HCT116 (cell line): ENCODE measurements around the gene PRKCH. TPM values are rescaled to one million over a fixed set of nuclear protein-coding genes. Genes with fewer than 3 reads are reported as not detected.

ENCODE experiments used
- ATAC-seq: fragments of 200-7000 bp; cut with Tn5 transposase; 2 replicates; pipeline ENCODE4 v1.9.1; 2020; ENCODE audit warnings: mild to moderate bottlenecking, moderate library complexity
- BruUV-seq: library from RNA; stranded (reverse); fragments of 400-500 nt; replicated peaks from 2 replicates; lab custom pipeline; 2021; lab: Mats Ljungman, UMichigan
- CTCF ChIA-PET: fragments of 300-600 bp; sonication (Branson Sonifier 250); formaldehyde crosslinking; loops from one replicate; lab custom pipeline; 2021; ENCODE audit warnings: antibody characterized with exemption; lab: Charles Lee
- POLR2A ChIA-PET: fragments of 300-600, 350-600 bp; sonication (Branson Sonifier 250); formaldehyde crosslinking; loops from one replicate; lab custom pipeline; 2021; ENCODE audit warnings: antibody characterized with exemption; lab: Charles Lee
- RAD21 ChIA-PET, 2 experiments: fragments of 300-600 bp; sonication (Branson Sonifier 250); formaldehyde crosslinking; loops; one replicate each; lab custom pipeline; 2023; ENCODE audit warnings: low total read pairs in 2 of 2; ENCODE audit not compliant: uncharacterized antibody in 2 of 2, unreplicated experiment in 2 of 2, low non-redundant PET in 1 of 2; lab: Charles Lee
- DNase-seq: peaks from one replicate; pipeline ENCODE4 v3.0.0-alpha.2; 2010; ENCODE audit warnings: low read depth, low spot score
- H2AFZ ChIP-seq: fragments of 200-600 bp; shearing (Covaris generic), sonication (generic); 2 replicates; pipeline ENCODE4 v1.6.1; 2017; ENCODE audit warnings: low read depth, mixed run types, mixed read lengths, antibody characterized with exemption, low read length; ENCODE audit not compliant: poor library complexity, severe bottlenecking
- H3K27ac ChIP-seq: 2 replicates; pipeline ENCODE4 v1.5.1; 2012; ENCODE audit warnings: low read depth, low read length
- H3K27me3 ChIP-seq: fragments of 200-600 bp; sonication (generic); 2 replicates; pipeline ENCODE4 v1.6.1; 2016; ENCODE audit warnings: mixed run types, low read length, mixed read lengths; ENCODE audit not compliant: insufficient read depth
- H3K36me3 ChIP-seq, 2 experiments: fragments of 200-500 bp in 1 of 2; fragments of 200-600 bp in 1 of 2; sonication (Bioruptor generic) in 1 of 2; sonication (generic) in 1 of 2; 2 replicates each; pipeline versions ENCODE4 v1.5.1 to v1.6.1; 2014 to 2016; ENCODE audit warnings: low read length in 2 of 2, inconsistent platforms in 1 of 2, mixed read lengths in 1 of 2, mixed run types in 1 of 2; ENCODE audit not compliant: insufficient read depth in 2 of 2, control insufficient read depth in 1 of 2
- H3K4me1 ChIP-seq, 2 experiments: fragments of 200-600 bp in 1 of 2; sonication (generic) in 1 of 2; 2 replicates each; pipeline versions ENCODE4 v1.5.1 to v1.6.1; 2012 to 2017; ENCODE audit warnings: low read length in 2 of 2, inconsistent platforms in 1 of 2, mild to moderate bottlenecking in 1 of 2, mixed read lengths in 1 of 2, mixed run types in 1 of 2, moderate library complexity in 1 of 2; ENCODE audit not compliant: insufficient read depth in 2 of 2, control insufficient read depth in 1 of 2
- H3K4me2 ChIP-seq: fragments of 200-600 bp; sonication (generic); 2 replicates; pipeline ENCODE4 v1.6.1; 2017; ENCODE audit warnings: mixed run types, low read length, mixed read lengths
- H3K4me3 ChIP-seq, 2 experiments: fragments of 200-600 bp in 1 of 2; sonication (generic) in 1 of 2; replicated peaks in 1 of 2; 2 replicates each; pipeline ENCODE4 v1.5.1; 2011 to 2016; ENCODE audit warnings: low read length in 2 of 2, control low read depth in 1 of 2, low read depth in 1 of 2, mild to moderate bottlenecking in 1 of 2, mixed read lengths in 1 of 2, mixed run types in 1 of 2
- H3K79me2 ChIP-seq: fragments of 200-600 bp; sonication (generic); 2 replicates; pipeline ENCODE4 v1.6.1; 2017; ENCODE audit warnings: mild to moderate bottlenecking, mixed run types, low read length, moderate library complexity, mixed read lengths; ENCODE audit not compliant: insufficient read depth
- H3K9ac ChIP-seq: fragments of 200-600 bp; sonication (generic); 2 replicates; pipeline ENCODE4 v1.6.1; 2016; ENCODE audit warnings: low read length, mixed read lengths
- H3K9me2 ChIP-seq: fragments of 200-600 bp; sonication (generic), shearing (Covaris generic); 2 replicates; pipeline ENCODE4 v1.6.1; 2017; ENCODE audit warnings: mixed run types, mild to moderate bottlenecking, moderate library complexity; ENCODE audit not compliant: insufficient read depth
- H3K9me3 ChIP-seq, 2 experiments: fragments of 200-500 bp in 1 of 2; fragments of 200-600 bp in 1 of 2; sonication (Bioruptor generic) in 1 of 2; sonication (generic) in 1 of 2; 2 replicates each; pipeline ENCODE4 v1.6.1; 2014 to 2017; ENCODE audit warnings: low read length in 2 of 2, mixed read lengths in 2 of 2, inconsistent platforms in 1 of 2, low read depth in 1 of 2, mild to moderate bottlenecking in 1 of 2, mixed run types in 1 of 2, moderate library complexity in 1 of 2; ENCODE audit not compliant: control insufficient read depth in 1 of 2, insufficient read depth in 1 of 2
- H4K20me1 ChIP-seq: fragments of 200-600 bp; sonication (generic), shearing (Covaris generic); 2 replicates; pipeline ENCODE4 v1.6.1; 2017; ENCODE audit warnings: mixed run types, mild to moderate bottlenecking, moderate library complexity; ENCODE audit not compliant: insufficient read depth
- CBX3 ChIP-seq: IDR thresholded peaks from 2 replicates; pipeline ENCODE4 v1.6.1; 2012; ENCODE audit warnings: low read depth
- CEBPB ChIP-seq: IDR thresholded peaks from 2 replicates; pipeline ENCODE4 v1.6.1; 2012; ENCODE audit warnings: low read depth
- EGR1 ChIP-seq: IDR thresholded peaks from 2 replicates; pipeline ENCODE4 v1.6.1; 2012; ENCODE audit warnings: low read depth
- ELF1 ChIP-seq: IDR thresholded peaks from 2 replicates; pipeline ENCODE4 v1.6.1; 2012; ENCODE audit warnings: low read depth, borderline replicate concordance
- EZH2 ChIP-seq: fragments of 200-600 bp; sonication (generic); IDR thresholded peaks from 2 replicates; pipeline ENCODE4 v1.6.1; 2017; ENCODE audit warnings: antibody characterized with exemption, mixed run types
- EZH2phosphoT487 ChIP-seq: fragments of 200-600 bp; IDR thresholded peaks from 2 replicates; pipeline ENCODE4 v1.6.1; 2018; ENCODE audit warnings: antibody characterized with exemption, borderline replicate concordance
- JUND ChIP-seq: IDR thresholded peaks from 2 replicates; pipeline ENCODE4 v1.6.1; 2012
- MAX ChIP-seq: IDR thresholded peaks from 2 replicates; pipeline ENCODE4 v1.6.1; 2012
- POLR2A ChIP-seq: IDR thresholded peaks from 2 replicates; pipeline ENCODE4 v1.7.0; 2011; ENCODE audit warnings: borderline replicate concordance; ENCODE audit not compliant: insufficient read depth, insufficient read length; ENCODE audit errors: extremely low read depth
- POLR2AphosphoS5 ChIP-seq: IDR thresholded peaks from 2 replicates; pipeline ENCODE4 v1.6.1; 2011; ENCODE audit warnings: mild to moderate bottlenecking, low read depth, low read length, moderate library complexity
- RAD21 ChIP-seq: IDR thresholded peaks from 2 replicates; pipeline ENCODE4 v1.6.1; 2012; ENCODE audit warnings: low read depth, mild to moderate bottlenecking
- SIN3A ChIP-seq: IDR thresholded peaks from 2 replicates; pipeline ENCODE4 v1.6.1; 2012; ENCODE audit warnings: low read depth
- SP1 ChIP-seq: IDR thresholded peaks from 2 replicates; pipeline ENCODE4 v1.6.1; 2012; ENCODE audit warnings: low read depth
- TCF7L2 ChIP-seq: IDR thresholded peaks from 2 replicates; pipeline ENCODE4 v1.7.0; 2011; ENCODE audit warnings: borderline replicate concordance, inconsistent platforms; ENCODE audit not compliant: insufficient read depth, insufficient read length; ENCODE audit errors: extremely low read depth
- YY1 ChIP-seq: IDR thresholded peaks from 2 replicates; pipeline ENCODE4 v1.6.1; 2011; ENCODE audit warnings: low read length, low read depth, moderate library complexity, mild to moderate bottlenecking; ENCODE audit not compliant: insufficient replicate concordance; ENCODE audit errors: extremely low read depth
- ZFX ChIP-seq: fragments of 450-650 bp; IDR thresholded peaks from 2 replicates; pipeline ENCODE4 v1.6.1; 2017
- intact Hi-C: fragments of 100-400 bp; cut with micrococcal nuclease; formaldehyde crosslinking; loops from 2 replicates; pipeline ENCODE4 v1.10.0; 2022
- total RNA-seq: library from RNA; stranded (reverse); gene quantifications from one replicate; pipeline ENCODE4 v1.2.1, GENCODE V29; 2021; ENCODE audit not compliant: unreplicated experiment
- TF ChIP-seq, protein P1 (sequence below), 3 experiments: fragments of 200-600 bp in 1 of 3; sonication (generic) in 1 of 3; IDR thresholded peaks in 2 of 3; conservative IDR thresholded peaks in 1 of 3; 2 replicates each; pipeline ENCODE4 v1.5.1; 2012 to 2017; ENCODE audit warnings: low read depth in 2 of 3, low read length in 2 of 3, antibody characterized with exemption in 1 of 3, borderline replicate concordance in 1 of 3, control low read depth in 1 of 3, mild to moderate bottlenecking in 1 of 3, mixed read lengths in 1 of 3, mixed run types in 1 of 3, moderate library complexity in 1 of 3; ENCODE audit not compliant: insufficient read depth in 1 of 3
- TF ChIP-seq, protein P2 (sequence below): IDR thresholded peaks from 2 replicates; pipeline ENCODE4 v1.6.1; 2012; ENCODE audit warnings: low read depth
- TF ChIP-seq, protein P3 (sequence below): IDR thresholded peaks from 2 replicates; pipeline ENCODE4 v1.6.1; 2012

The PRKCH gene
- total RNA-seq, 1 experiment from 2014 or later: 16.6 TPM

DNA sequence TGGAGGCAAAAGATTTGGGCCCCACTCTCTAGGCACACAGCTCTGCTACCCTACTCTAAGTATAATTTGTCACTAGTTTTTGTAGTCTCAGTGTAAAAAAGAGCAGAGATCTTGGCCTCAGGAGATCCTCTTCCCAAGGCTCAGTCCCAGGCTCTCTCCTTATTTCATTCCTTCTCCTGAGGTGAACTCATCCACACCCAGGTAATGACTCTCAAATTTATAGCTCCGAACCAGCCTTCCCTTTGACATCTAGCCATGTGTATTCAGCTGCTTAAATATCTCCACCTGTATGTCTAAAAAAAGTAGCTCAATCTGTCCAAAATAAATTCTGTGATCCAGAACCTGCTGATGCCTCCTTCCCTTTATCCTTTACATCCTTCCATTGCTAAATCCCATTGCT is 200.4 kb downstream of the PRKCH start:
- no peak overlapping the region for H3K9ac ChIP-seq
- no peaks in the 10 kb centered on the region for H3K9me3 ChIP-seq
- ATAC-seq (no peak), DNase-seq (no peak)
- no peaks in the 10 kb centered on the region for H4K20me1 ChIP-seq
- H3K4me3 ChIP-seq: no peak overlapping the region
- no peaks in the 10 kb centered on the region for H3K9me2 ChIP-seq
- ChIA-PET POLR2A (no interaction called here), CTCF (interaction anchor here (1.4 kb wide), 1 partner anchor 38 kb away, joined by 3 read pairs; no protein-coding TSS in a partner anchor), RAD21 (no interaction called here)
- no peak overlapping the region for H3K27ac ChIP-seq
- BruUV-seq: no TSS peak
- no peak overlapping the region for H2AFZ ChIP-seq
- TF ChIP-seq YY1: no peak
- no peak for TF ChIP-seq RAD21
- TF ChIP-seq ZFX: no peak
- TF ChIP-seq POLR2AphosphoS5: no peak
- no peak for TF ChIP-seq CEBPB
- TF ChIP-seq EGR1: no peak
- no peak for TF ChIP-seq POLR2A
- TF ChIP-seq, protein P1, sequence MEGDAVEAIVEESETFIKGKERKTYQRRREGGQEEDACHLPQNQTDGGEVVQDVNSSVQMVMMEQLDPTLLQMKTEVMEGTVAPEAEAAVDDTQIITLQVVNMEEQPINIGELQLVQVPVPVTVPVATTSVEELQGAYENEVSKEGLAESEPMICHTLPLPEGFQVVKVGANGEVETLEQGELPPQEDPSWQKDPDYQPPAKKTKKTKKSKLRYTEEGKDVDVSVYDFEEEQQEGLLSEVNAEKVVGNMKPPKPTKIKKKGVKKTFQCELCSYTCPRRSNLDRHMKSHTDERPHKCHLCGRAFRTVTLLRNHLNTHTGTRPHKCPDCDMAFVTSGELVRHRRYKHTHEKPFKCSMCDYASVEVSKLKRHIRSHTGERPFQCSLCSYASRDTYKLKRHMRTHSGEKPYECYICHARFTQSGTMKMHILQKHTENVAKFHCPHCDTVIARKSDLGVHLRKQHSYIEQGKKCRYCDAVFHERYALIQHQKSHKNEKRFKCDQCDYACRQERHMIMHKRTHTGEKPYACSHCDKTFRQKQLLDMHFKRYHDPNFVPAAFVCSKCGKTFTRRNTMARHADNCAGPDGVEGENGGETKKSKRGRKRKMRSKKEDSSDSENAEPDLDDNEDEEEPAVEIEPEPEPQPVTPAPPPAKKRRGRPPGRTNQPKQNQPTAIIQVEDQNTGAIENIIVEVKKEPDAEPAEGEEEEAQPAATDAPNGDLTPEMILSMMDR (IDR thresholded peaks at IDR 0.05 in 2 of 3, conservative IDR thresholded peaks at IDR 0.05 in 1 of 3; ENCODE audit: borderline replicate concordance in 1 of 3, insufficient read depth in 1 of 3, low read depth in 2 of 3, low read length in 2 of 3): no peak
- TF ChIP-seq SIN3A: no peak
- TF ChIP-seq, protein P2, sequence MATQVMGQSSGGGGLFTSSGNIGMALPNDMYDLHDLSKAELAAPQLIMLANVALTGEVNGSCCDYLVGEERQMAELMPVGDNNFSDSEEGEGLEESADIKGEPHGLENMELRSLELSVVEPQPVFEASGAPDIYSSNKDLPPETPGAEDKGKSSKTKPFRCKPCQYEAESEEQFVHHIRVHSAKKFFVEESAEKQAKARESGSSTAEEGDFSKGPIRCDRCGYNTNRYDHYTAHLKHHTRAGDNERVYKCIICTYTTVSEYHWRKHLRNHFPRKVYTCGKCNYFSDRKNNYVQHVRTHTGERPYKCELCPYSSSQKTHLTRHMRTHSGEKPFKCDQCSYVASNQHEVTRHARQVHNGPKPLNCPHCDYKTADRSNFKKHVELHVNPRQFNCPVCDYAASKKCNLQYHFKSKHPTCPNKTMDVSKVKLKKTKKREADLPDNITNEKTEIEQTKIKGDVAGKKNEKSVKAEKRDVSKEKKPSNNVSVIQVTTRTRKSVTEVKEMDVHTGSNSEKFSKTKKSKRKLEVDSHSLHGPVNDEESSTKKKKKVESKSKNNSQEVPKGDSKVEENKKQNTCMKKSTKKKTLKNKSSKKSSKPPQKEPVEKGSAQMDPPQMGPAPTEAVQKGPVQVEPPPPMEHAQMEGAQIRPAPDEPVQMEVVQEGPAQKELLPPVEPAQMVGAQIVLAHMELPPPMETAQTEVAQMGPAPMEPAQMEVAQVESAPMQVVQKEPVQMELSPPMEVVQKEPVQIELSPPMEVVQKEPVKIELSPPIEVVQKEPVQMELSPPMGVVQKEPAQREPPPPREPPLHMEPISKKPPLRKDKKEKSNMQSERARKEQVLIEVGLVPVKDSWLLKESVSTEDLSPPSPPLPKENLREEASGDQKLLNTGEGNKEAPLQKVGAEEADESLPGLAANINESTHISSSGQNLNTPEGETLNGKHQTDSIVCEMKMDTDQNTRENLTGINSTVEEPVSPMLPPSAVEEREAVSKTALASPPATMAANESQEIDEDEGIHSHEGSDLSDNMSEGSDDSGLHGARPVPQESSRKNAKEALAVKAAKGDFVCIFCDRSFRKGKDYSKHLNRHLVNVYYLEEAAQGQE: no peak
- no peak for TF ChIP-seq MAX
- no peak for TF ChIP-seq ELF1
- TF ChIP-seq, protein P3, sequence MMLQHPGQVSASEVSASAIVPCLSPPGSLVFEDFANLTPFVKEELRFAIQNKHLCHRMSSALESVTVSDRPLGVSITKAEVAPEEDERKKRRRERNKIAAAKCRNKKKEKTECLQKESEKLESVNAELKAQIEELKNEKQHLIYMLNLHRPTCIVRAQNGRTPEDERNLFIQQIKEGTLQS: no peak
- no peak for TF ChIP-seq TCF7L2
- TF ChIP-seq EZH2: no peak
- TF ChIP-seq SP1: no peak
- TF ChIP-seq CBX3: no peak
- TF ChIP-seq JUND: no peak
- no peak for TF ChIP-seq EZH2phosphoT487
- no peaks in the 10 kb centered on the region for H3K79me2 ChIP-seq
- intact Hi-C loops: no loop called here
- no peak overlapping the region for H3K4me2 ChIP-seq
- peaks cover 45 to 48% of the 10 kb centered on the region in 2 experiments for H3K4me1 ChIP-seq
- no peaks in the 10 kb centered on the region for H3K27me3 ChIP-seq
- H3K36me3 ChIP-seq: no peaks in the 10 kb centered on the region
